Measurements from ENCODE around the gene UBE2H. TPM values are rescaled to one million over a fixed set of nuclear protein-coding genes. Genes with fewer than 3 reads are reported as not detected.

The UBE2H gene
- total RNA-seq, 1 donor = 59.5 TPM

- no peak for TF ChIP-seq CTCF (IDR thresholded peaks at IDR 0.05; ENCODE audit: insufficient read depth, low read length)
- DNase-seq (ENCODE audit: low read depth) = no peak
- no peak overlapping the region for H3K4me3 ChIP-seq (ENCODE audit: low read depth, low read length)
Observed at GRCh38 chr7:129832701-129833227, 120.0 kb downstream of the UBE2H start.

- DNase-seq (ENCODE audit: low read depth) = no peak
- no peak for TF ChIP-seq CTCF (IDR thresholded peaks at IDR 0.05; ENCODE audit: insufficient read depth, low read length)
- no peak overlapping the region for H3K4me3 ChIP-seq (ENCODE audit: low read depth, low read length)
Observed at GRCh38 chr7:129832282-129832681, 120.5 kb downstream of the UBE2H start.

- no peak for TF ChIP-seq CTCF (IDR thresholded peaks at IDR 0.05; ENCODE audit: insufficient read depth, low read length)
- DNase-seq (ENCODE audit: low read depth) = peak; percentile 96
Observed at GRCh38 chr7:129831424-129832058, 121.2 kb downstream of the UBE2H start.

GRCh38 chr7:129830949-129831348, 121.8 kb downstream of the UBE2H start:
- H3K4me3 ChIP-seq (ENCODE audit: low read depth, low read length) = no peak overlapping the region
- no peak for TF ChIP-seq CTCF (IDR thresholded peaks at IDR 0.05; ENCODE audit: insufficient read depth, low read length)
- no peak for DNase-seq (ENCODE audit: low read depth)

More at GRCh38 chr7:129831424-129832058, 121.2 kb downstream of the UBE2H start:
- no peak overlapping the region for H3K4me3 ChIP-seq (ENCODE audit: low read depth, low read length)

- TF ChIP-seq CTCF (IDR thresholded peaks at IDR 0.05; ENCODE audit: insufficient read depth, low read length) = peak; percentile 88
- DNase-seq (ENCODE audit: low read depth) = peak; percentile 91
- H3K4me3 ChIP-seq (ENCODE audit: low read depth, low read length) = peak overlapping the region; percentile 31
Observed at GRCh38 chr7:129829737-129830631, 122.8 kb downstream of the UBE2H start.

GRCh38 chr7:129828989-129829736, 123.6 kb downstream of the UBE2H start:
- no peak overlapping the region for H3K4me3 ChIP-seq (ENCODE audit: low read depth, low read length)
- DNase-seq (ENCODE audit: low read depth) = no peak
- TF ChIP-seq CTCF (IDR thresholded peaks at IDR 0.05; ENCODE audit: insufficient read depth, low read length) = no peak

Measured in fibroblast of the aortic adventitia (primary cell).